Measurements from ENCODE around the gene DAPK1.

Gene DAPK1

DNA sequence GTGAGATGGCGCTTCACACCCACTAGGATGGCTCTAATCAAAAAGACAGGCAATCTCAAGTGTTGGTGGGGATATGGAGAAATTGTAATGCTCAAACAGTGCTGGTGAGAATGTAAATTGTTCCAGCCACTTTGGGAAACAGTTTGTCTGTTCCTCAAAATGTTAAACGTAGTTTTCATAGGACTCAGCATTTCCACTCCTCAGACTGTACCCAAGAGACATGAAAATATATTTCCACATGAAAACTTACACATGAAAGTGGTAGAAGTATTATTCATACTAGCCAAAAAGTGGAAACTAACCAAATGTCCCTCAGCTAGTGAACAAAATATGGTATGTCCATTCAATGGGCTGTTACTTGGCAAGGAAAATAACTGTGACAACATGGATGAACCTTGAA lies 120.6 kb downstream of the DAPK1 start:
- no peak for DNase-seq

DNA sequence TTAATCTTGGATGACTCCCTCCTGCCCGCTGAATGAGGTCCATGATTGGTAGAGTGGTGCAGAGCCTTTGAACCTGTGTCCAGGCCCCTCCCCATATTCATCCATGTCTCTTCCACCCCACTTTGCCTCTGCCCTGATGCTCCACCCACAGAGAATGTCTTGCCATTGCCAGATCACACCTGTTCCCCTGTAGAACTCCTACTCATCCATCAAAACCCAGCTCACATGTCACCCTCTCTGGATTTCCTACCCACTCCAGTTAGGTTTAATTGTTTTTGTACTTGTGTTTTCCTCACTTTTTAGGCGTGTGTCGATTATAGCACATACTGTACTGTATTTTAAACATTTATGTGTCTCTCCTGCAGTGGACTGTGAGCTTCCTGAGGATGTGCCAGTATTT lies 121.3 kb downstream of the DAPK1 start:
- DNase-seq, result no peak

GRCh38 chr9:87619346-87619745 lies 121.7 kb downstream of the DAPK1 start:
- DNase-seq, result no peak

DNA sequence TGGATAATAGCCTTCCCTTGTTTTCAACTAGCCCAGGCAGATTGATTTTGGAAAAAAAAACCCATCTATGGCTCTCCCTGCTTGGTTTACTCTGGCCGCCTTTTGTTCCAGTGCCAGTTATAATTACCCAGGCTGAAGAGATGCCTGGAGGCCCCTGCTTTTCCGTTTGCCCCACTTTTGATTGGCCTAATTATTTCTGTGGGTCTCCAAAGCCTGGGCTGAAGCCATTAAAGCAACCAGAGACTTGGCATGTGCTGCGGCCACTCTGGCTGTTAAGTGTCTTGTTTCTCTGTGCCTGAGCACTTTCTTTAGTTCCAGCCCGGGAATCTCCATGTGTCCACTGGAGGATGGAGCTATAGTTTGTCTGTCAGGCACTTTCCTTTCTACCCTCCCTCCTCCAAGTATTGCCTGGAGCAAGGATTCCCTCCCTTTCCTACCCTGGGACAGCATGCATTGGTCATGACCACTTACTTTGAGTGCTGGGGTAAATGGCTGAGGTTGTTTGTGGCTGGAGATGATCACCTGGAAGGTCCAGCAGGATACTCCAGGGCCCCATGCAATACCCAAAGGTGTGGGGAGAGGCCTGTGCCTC lies 123.2 kb downstream of the DAPK1 start:
- no peak for DNase-seq

DNA sequence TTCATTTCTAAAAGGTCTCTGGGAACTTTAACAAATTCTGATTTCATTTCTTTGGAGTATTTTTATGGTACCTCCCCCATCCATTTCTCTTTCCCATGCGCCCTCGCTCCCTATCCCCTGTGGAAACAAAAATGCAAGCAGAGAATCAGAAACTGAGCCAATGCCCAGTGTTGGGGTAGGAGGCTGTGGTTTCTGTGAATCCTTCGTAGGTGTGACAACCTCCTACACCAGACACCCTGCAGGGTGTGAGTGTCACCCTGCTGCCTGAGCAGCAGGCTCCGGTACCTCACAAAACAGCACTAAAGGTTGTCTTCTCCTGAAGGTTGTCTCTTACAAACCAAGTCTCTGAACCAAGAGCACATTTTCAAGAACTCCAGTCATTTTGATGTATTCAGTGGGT lies 124.4 kb downstream of the DAPK1 start:
- DNase-seq, result no peak

DNA sequence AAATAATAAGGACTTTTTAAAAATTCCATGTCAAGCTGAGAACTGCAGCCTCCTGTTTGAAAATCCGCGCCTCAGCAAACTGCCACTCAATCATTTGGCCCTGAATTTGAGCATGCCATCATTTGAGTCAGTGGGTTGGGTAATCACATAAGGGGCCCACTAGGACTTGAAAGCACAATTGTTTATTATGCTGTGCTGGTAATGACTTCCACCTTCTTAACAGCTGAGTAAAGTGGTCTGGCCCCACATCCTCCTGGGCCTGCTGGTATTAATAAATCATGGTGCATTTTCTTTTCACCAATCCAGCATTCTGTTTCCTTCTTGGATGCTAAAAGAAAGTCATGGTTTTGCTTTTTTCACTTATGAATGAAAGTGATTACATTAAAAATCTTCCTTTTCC lies 125.3 kb downstream of the DAPK1 start:
- no peak for DNase-seq

DNA sequence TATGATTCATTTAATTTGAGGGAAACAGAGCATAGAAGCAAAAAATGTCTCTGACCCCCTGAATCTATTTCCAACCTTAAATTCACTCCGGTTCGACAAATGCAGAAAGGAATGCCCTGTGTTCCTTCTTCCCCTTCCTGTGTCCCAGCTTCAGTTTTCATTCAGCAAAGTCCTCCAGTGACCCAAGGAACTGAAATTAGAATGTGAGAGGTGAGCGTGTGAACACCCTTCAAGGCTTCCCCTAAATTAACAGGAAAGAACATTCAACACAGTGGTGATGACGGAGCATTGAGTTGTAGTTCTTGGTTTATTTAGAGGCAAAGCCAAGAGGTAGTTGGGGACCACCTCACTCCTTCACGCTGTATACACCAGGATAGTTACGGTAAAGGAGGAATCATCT lies 130.7 kb downstream of the DAPK1 start:
- no peak for DNase-seq

GRCh38 chr9:87629104-87629503 lies 131.4 kb downstream of the DAPK1 start:
- no peak for DNase-seq

DNA sequence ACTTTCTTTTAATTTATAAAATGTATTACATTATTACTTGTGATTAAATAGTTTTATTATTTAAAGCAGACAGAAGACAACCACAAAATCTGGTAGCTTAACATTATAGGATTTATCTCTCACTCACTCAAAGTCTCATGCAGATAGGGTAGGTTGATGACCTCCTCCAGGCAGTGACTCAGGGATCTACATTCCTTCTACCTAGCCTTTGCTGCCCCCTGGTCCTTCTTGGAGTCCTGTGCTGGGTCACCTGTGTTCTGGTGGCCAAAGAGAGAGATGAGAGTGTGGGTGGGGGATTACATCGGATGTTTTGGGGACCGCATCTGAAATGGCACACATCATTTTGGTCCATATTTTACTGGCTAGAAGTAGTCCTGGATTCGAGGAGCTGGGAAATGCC lies 132.6 kb downstream of the DAPK1 start:
- DNase-seq, result no peak

- DNase-seq, result no peak
Observed at GRCh38 chr9:87630846-87631245, 133.2 kb downstream of the DAPK1 start.

- no peak for DNase-seq
Observed at GRCh38 chr9:87635656-87636501, 138.2 kb downstream of the DAPK1 start.

- DNase-seq, result no peak
Observed at GRCh38 chr9:87638292-87638691, 140.6 kb downstream of the DAPK1 start.

DNA sequence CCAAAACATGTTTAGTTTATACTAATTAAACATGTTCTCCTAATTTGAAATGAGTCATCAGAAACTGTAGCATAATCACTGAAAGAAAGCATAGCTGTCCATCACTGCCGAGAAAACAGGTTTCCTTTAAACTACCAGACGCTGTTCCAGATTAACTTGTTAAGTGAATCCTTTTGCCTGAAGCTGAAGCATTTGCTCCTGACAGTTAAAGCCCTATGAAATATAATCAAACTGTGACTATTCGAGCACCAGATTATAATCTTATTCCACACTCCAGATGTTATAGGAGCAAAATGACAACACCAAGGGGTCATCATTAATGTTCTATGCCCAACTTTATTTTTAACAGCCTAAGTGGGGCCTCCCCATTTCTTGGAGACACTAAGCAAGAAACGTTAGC lies 142.3 kb downstream of the DAPK1 start:
- no peak for DNase-seq

GRCh38 chr9:87640385-87640795 lies 142.7 kb downstream of the DAPK1 start:
- DNase-seq, result no peak

DNA sequence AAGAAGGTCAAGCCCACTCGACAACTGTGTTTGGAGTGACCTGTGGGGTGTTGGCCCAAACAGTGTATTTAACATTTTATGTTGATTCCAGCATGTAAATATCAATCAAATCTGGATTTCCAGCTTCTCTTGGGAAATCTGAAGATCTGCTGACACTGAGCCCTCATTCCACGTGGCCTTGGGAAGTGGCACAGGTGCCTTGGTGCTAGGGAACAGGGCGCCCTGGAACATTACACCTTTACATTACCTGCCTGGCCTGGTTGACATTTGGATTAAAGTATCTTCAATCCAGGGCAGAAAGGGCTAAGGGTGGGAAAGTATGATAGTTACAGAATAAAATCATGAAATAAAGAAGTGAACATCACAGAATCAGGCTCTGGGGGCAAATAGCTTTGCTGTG lies 143.4 kb downstream of the DAPK1 start:
- no peak for DNase-seq

DNA sequence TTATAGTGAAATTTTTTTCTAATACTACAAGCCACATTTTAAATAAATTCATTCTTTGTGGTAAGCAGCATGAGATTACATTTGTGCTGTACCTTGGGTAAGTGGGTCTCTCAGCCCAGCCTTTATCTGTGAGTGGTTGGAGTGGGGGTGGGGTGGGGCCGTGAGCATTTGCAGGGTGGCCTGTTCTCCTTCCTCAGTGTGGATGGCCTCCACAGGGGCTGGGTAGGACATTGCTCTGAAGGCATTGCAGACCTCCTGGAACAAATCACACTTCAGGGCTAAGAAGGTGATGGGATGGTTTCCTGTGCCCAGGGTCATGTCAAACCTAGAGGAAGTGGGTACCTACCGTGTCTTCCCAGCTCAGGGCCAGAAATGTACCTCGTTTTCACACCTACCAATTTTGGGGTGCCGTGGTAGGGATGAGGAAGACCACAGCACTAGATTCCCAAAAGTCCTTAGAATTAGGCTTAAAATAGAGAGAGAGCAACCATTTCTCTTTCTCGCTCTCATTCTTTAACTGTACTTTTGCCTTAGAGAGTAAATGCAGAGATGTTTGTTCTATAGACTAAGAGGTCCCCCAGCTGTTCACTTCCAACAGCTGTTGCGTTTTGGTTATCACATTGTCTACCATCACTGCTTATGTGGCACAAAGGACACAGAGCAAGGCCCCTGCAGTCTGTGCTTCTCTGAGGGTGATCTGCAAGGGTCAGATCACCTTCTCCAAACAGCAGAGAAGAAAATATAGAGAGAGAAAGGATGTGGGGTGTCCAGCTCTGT lies 144.9 kb downstream of the DAPK1 start:
- no peak for DNase-seq

GRCh38 chr9:87643107-87643650 lies 145.5 kb downstream of the DAPK1 start:
- no peak for DNase-seq

DNA sequence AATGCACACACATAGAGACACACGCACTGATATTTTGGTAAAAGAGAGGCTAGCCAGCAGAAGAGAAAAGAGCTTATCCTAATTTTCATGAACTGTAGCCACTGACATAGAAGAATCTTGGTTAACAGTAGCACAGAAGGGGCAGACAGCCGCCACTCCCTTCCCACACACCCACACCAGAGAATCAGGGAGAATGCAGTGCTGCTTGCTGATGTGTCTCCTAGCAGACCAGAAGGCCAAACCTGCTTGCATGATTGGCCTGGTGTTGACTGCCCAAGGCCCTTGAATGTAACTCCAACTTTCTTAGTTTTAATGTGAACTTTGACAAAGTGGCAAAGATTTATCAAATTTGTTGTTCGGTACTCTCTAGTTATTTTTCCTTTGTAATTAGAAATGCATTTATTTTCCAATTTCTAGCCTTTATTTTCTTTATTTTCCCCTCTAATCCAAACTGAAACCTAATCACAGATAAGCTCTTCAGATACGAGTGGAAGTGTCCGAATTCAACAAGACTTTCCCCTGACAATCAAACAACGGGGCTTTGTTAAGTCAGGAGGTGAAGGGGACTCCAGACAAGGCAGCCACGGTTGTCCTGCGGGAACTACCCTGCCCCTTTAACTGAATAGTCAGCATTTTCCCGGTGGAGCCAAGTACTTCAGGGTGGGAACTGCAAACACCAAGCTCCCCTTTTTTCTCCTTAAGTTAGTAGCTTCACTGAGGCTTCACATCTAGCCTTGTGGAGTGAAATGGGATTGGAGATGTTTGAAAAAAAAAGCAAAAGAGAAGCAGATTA lies 146.3 kb downstream of the DAPK1 start:
- no peak for DNase-seq

- no peak for DNase-seq
Observed at GRCh38 chr9:87644659-87645058, 147.0 kb downstream of the DAPK1 start.

DNA sequence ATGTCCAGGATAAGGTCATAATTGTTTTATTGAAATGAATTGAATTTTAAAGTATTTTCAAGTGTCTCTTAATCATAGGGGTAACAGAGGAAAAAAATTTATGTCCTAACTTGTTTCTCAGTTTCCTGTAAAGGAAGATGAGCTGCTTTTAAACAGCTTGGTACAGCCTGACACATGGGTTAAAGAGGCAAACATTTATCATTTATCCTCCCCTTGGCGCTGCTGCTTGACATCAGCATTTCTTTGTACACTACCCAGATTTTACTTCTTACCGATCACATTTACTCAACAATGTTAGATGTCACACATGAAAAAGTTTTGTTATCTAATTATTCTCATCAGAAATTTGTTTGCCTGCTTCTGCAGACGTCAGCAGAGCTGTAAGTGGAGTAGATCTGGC lies 148.9 kb downstream of the DAPK1 start:
- DNase-seq, result no peak

GRCh38 chr9:87647114-87647513 lies 149.4 kb downstream of the DAPK1 start:
- no peak for DNase-seq

DNA sequence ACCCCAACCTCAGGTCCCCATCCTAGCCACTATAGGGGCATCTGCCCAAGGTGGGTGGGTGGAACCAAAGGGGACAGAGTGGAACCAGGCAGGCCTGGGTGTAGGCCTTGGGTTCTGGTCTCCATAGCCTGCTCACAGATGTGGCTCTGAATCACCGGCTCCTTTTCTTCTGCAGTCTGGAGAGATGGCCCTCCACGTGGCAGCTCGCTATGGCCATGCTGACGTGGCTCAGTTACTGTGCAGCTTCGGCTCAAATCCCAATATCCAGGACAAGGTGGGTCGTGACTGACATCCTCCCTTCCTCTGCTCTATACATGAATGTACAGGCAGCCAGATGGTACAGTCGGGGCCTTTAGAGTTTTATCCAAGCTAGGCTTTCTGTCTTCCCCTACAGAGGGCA lies 150.9 kb downstream of the DAPK1 start:
- DNase-seq, result no peak
